Measurements from ENCODE around the gene CLIP2.
"Not testable (repeated sequence)": the region's sequence is repeated elsewhere in the genome, so short reads cannot be mapped to it uniquely, and the experiment has no call there.

Gene CLIP2

DNA sequence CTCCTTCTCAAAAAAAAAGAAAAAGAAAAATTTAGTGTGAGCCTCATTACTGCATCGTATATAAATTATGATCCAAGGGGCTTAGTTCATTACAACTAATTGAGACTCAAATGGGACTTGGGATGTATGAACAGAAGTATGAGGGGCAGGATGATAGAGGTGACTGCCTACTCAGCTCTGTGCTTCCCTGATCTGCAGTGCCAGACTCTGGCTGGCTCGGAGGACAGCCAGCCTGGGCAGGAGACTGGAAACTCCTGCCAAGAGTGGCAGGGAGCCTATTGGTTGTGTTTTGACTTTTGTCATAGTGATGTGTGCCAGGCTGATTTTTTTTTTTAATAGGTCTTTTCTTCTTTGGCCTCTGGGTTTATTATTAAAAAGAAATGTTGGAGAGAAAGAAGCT, 90.7 kb downstream of the CLIP2 start:
- H3K4me1 ChIP-seq (ENCODE audit: control insufficient read depth in 5 of 5, insufficient read depth in 5 of 5, low read length in 5 of 5), result peaks cover 0 to 13% (median 8%) of the 10 kb centered on the region in 5 donors
- H3K27me3 ChIP-seq (ENCODE audit: control insufficient read depth in 5 of 5, insufficient read depth in 4 of 5, low read length in 5 of 5), result no peaks in the 10 kb centered on the region
- peak overlapping the region; percentile 51 for H3K27ac ChIP-seq (ENCODE audit: low read depth, low read length)
- H3K36me3 ChIP-seq (ENCODE audit: control insufficient read depth in 5 of 5, insufficient read depth in 5 of 5, low read length in 5 of 5), result peaks cover 0 to 25% (median 10%) of the 10 kb centered on the region in 5 donors
- no peak overlapping the region for H3K9ac ChIP-seq (ENCODE audit: low read length in 5 of 5)
- no peaks in the 10 kb centered on the region for H3K9me3 ChIP-seq (ENCODE audit: control insufficient read depth in 5 of 5, low read length in 5 of 5)
- H3K4me3 ChIP-seq (ENCODE audit: low read depth in 1 of 5, low read length in 5 of 5), result no peak overlapping the region

DNA sequence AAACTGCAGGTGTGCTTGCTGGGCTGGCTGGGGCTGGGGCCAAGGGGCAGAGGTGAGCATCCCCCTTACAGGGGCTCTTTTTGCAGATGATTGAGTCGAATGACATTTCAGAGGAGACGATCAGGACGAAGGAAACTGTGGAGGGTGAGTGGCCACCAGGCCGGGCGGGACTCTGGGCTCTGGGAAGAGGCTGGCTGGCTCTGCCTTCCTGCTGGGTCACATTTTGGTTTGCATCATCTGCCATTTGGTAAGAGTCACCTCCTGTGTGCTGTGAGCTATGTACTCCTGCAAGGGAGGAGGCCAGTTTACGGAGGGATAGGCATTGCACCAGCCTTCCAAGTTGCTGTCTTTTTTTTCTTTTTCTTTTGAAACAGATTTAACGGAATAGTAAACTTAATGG, 91.5 kb downstream of the CLIP2 start:
- Histone ChIP-seq H3K9me3 (ENCODE audit: control insufficient read depth in 5 of 5, low read length in 5 of 5) (no peaks in the 10 kb centered on the region), H3K36me3 (ENCODE audit: control insufficient read depth in 5 of 5, insufficient read depth in 5 of 5, low read length in 5 of 5) (peaks cover 0 to 24% (median 10%) of the 10 kb centered on the region in 5 donors), H3K9ac (ENCODE audit: low read length in 5 of 5) (no peak overlapping the region), H3K27me3 (ENCODE audit: control insufficient read depth in 5 of 5, insufficient read depth in 4 of 5, low read length in 5 of 5) (no peaks in the 10 kb centered on the region), H3K4me3 (ENCODE audit: low read depth in 1 of 5, low read length in 5 of 5) (no peak overlapping the region), H3K4me1 (ENCODE audit: control insufficient read depth in 5 of 5, insufficient read depth in 5 of 5, low read length in 5 of 5) (peaks cover 0 to 13% (median 8%) of the 10 kb centered on the region in 5 donors), H3K27ac (ENCODE audit: low read depth, low read length) (peak overlapping the region; percentile 51)

DNA sequence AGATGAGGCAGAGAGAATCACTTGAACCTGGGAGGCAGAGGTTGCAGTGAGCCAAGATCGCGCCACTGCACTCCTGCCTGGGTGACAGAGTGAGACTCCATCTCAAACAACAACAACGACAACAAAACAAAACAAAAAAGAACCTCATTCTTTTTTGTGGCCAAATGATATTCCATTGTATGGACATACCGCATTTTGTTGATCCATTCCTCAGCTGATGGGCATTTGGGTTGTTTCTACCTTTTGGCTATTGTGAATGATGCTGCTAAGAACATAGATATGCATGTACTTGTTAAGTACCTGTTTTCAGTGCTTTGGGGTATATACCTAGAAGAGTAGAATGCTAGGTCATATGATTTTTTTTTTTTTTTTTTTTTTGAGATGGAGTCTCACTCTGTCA, 94.9 kb downstream of the CLIP2 start:
- H3K4me1 ChIP-seq (ENCODE audit: control insufficient read depth in 5 of 5, insufficient read depth in 5 of 5, low read length in 5 of 5), result peaks cover 0 to 13% (median 8%) of the 10 kb centered on the region in 5 donors
- not testable (repeated sequence) for H3K27me3 ChIP-seq (ENCODE audit: control insufficient read depth in 5 of 5, insufficient read depth in 4 of 5, low read length in 5 of 5); H3K9me3 ChIP-seq (ENCODE audit: control insufficient read depth in 5 of 5, low read length in 5 of 5); H3K27ac ChIP-seq (ENCODE audit: low read depth, low read length); H3K9ac ChIP-seq (ENCODE audit: low read length in 5 of 5); H3K4me3 ChIP-seq (ENCODE audit: low read depth in 1 of 5, low read length in 5 of 5)
- H3K36me3 ChIP-seq (ENCODE audit: control insufficient read depth in 5 of 5, insufficient read depth in 5 of 5, low read length in 5 of 5), result peaks cover 0 to 23% (median 10%) of the 10 kb centered on the region in 5 donors

DNA sequence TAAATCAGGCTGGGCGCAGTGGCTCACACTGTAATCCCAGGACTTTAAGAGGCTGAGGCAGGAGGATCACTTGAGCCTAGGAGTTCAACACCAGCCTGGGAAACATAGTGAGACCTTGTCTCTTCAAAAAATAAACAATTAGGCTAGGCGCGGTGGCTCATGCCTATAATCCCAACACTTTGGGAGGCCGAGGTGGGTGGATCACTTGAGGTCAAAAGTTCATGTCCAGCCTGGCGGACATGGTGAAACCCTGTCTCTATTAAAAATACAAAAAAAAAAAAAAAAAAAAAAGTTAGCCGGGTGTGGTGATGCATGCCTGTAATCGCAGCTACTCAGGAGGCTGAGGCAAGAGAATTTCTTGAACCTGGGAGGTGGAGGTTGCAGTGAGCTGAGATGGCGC, 95.6 kb downstream of the CLIP2 start:
- H3K4me1 ChIP-seq (ENCODE audit: control insufficient read depth in 5 of 5, insufficient read depth in 5 of 5, low read length in 5 of 5), result peaks cover 0 to 10% (median 8%) of the 10 kb centered on the region in 5 donors
- not testable (repeated sequence) for H3K27ac ChIP-seq (ENCODE audit: low read depth, low read length); H3K9me3 ChIP-seq (ENCODE audit: control insufficient read depth in 5 of 5, low read length in 5 of 5); H3K27me3 ChIP-seq (ENCODE audit: control insufficient read depth in 5 of 5, insufficient read depth in 4 of 5, low read length in 5 of 5); H3K4me3 ChIP-seq (ENCODE audit: low read depth in 1 of 5, low read length in 5 of 5); H3K9ac ChIP-seq (ENCODE audit: low read length in 5 of 5)
- peaks cover 0 to 26% (median 12%) of the 10 kb centered on the region in 5 donors for H3K36me3 ChIP-seq (ENCODE audit: control insufficient read depth in 5 of 5, insufficient read depth in 5 of 5, low read length in 5 of 5)

DNA sequence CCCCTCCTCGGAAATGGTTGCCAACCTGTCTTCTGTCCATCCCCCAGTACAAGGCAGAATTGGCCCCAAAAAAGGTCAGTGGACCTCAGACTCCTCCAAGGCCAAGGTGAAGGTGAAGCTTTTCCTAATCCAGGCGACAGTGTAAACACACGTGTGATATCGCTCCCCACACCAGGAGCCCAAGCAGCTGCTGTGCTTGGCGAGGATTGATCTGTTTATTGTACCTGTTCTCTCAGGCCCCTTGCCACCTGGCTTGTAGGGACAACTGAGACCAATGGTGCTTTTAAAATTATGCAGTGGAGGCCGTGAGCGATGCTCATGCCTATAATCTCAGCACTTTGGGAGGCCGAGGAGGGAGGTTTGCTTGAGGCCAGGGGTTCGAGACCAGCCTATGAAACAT, 98.4 kb downstream of the CLIP2 start:
- Histone ChIP-seq H3K9ac (ENCODE audit: low read length in 5 of 5) (no peak overlapping the region), H3K36me3 (ENCODE audit: control insufficient read depth in 5 of 5, insufficient read depth in 5 of 5, low read length in 5 of 5) (peaks cover 0 to 23% (median 12%) of the 10 kb centered on the region in 5 donors), H3K27ac (ENCODE audit: low read depth, low read length) (no peak overlapping the region), H3K4me1 (ENCODE audit: control insufficient read depth in 5 of 5, insufficient read depth in 5 of 5, low read length in 5 of 5) (no peaks in the 10 kb centered on the region), H3K4me3 (ENCODE audit: low read depth in 1 of 5, low read length in 5 of 5) (no peak overlapping the region), H3K27me3 (ENCODE audit: control insufficient read depth in 5 of 5, insufficient read depth in 4 of 5, low read length in 5 of 5) (no peaks in the 10 kb centered on the region), H3K9me3 (ENCODE audit: control insufficient read depth in 5 of 5, low read length in 5 of 5) (no peaks in the 10 kb centered on the region)

DNA sequence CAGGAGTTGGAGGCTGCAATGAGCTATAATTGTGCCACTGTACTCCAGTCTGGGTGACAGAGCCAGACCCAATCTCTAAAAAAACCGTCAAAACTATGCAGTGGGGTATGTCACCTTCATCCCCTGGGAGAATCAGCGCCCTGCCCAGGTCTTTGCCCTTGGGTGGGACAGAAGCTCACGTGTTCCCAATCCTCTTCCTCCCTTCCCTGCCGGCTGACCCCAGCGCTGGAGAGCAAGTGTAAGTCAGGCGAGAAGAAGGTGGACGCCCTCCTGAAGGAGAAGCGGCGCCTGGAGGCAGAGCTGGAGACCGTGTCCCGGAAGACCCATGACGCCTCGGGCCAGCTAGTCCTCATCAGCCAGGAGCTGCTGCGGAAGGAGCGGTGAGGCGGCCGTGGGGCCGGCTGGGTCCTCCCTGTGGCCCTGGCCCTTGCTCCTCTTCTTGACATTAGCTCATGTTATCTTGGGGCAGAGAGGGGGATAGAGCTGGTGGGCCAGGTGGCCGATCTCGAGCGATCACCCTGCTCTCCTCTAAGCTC, 99.7 kb downstream of the CLIP2 start:
- H3K27me3 ChIP-seq (ENCODE audit: control insufficient read depth in 5 of 5, insufficient read depth in 4 of 5, low read length in 5 of 5), result no peaks in the 10 kb centered on the region
- H3K9ac ChIP-seq (ENCODE audit: low read length in 5 of 5), result no peak overlapping the region
- no peaks in the 10 kb centered on the region for H3K9me3 ChIP-seq (ENCODE audit: control insufficient read depth in 5 of 5, low read length in 5 of 5)
- peaks cover 0 to 23% (median 12%) of the 10 kb centered on the region in 5 donors for H3K36me3 ChIP-seq (ENCODE audit: control insufficient read depth in 5 of 5, insufficient read depth in 5 of 5, low read length in 5 of 5)
- H3K4me1 ChIP-seq (ENCODE audit: control insufficient read depth in 5 of 5, insufficient read depth in 5 of 5, low read length in 5 of 5), result peaks cover 0 to 4% (median 0%) of the 10 kb centered on the region in 5 donors
- H3K27ac ChIP-seq (ENCODE audit: low read depth, low read length), result no peak overlapping the region
- H3K4me3 ChIP-seq (ENCODE audit: low read depth in 1 of 5, low read length in 5 of 5), result no peak overlapping the region

DNA sequence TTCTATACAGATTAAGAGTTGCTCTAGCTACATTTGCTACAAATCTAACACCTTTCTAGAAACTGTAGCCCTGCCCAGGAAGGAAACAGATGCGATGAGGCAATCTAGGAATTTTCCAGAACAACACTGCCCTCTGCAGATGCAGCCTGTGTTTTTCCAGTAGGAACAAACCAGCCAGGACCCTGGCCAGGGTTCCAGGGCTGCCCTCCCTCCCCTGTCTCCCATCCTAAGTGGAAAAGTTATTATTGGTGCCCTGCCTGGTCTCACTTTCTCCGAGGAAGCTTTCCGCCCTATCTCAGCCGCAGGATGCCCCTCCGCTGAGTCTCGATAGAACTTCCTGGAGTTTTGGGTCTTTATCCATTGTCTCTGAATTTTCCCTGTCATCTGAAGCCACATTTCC, 104.5 kb downstream of the CLIP2 start:
- H3K27ac ChIP-seq (ENCODE audit: low read depth, low read length); H3K9me3 ChIP-seq (ENCODE audit: control insufficient read depth in 5 of 5, low read length in 5 of 5); H3K4me3 ChIP-seq (ENCODE audit: low read depth in 1 of 5, low read length in 5 of 5); H3K4me1 ChIP-seq (ENCODE audit: control insufficient read depth in 5 of 5, insufficient read depth in 5 of 5, low read length in 5 of 5); H3K9ac ChIP-seq (ENCODE audit: low read length in 5 of 5); H3K27me3 ChIP-seq (ENCODE audit: control insufficient read depth in 5 of 5, insufficient read depth in 4 of 5, low read length in 5 of 5): not testable (repeated sequence)
- H3K36me3 ChIP-seq (ENCODE audit: control insufficient read depth in 5 of 5, insufficient read depth in 5 of 5, low read length in 5 of 5), result peaks cover 0 to 28% (median 21%) of the 10 kb centered on the region in 5 donors

DNA sequence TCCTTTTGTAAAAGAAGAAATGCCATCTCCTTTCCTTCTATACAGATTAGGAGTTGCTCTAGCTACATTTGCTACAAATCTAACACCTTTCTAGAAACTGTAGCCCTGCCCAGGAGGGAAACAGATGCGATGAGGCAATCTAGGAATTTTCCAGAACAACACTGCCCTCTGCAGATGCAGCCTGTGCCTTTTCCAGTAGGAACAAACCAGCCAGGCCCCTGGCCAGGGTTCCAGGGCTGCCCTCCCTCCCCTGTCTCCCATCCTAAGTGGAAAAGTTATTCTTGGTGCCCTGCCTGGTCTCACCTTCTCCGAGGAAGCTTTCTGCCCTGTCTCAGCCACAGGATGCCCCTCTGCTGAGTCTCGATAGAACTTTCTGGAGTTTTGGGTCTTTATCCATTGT, 105.4 kb downstream of the CLIP2 start:
- H3K4me1 ChIP-seq (ENCODE audit: control insufficient read depth in 5 of 5, insufficient read depth in 5 of 5, low read length in 5 of 5); H3K9ac ChIP-seq (ENCODE audit: low read length in 5 of 5); H3K4me3 ChIP-seq (ENCODE audit: low read depth in 1 of 5, low read length in 5 of 5); H3K27ac ChIP-seq (ENCODE audit: low read depth, low read length); H3K27me3 ChIP-seq (ENCODE audit: control insufficient read depth in 5 of 5, insufficient read depth in 4 of 5, low read length in 5 of 5); H3K9me3 ChIP-seq (ENCODE audit: control insufficient read depth in 5 of 5, low read length in 5 of 5): not testable (repeated sequence)
- peaks cover 0 to 27% (median 16%) of the 10 kb centered on the region in 5 donors for H3K36me3 ChIP-seq (ENCODE audit: control insufficient read depth in 5 of 5, insufficient read depth in 5 of 5, low read length in 5 of 5)

DNA sequence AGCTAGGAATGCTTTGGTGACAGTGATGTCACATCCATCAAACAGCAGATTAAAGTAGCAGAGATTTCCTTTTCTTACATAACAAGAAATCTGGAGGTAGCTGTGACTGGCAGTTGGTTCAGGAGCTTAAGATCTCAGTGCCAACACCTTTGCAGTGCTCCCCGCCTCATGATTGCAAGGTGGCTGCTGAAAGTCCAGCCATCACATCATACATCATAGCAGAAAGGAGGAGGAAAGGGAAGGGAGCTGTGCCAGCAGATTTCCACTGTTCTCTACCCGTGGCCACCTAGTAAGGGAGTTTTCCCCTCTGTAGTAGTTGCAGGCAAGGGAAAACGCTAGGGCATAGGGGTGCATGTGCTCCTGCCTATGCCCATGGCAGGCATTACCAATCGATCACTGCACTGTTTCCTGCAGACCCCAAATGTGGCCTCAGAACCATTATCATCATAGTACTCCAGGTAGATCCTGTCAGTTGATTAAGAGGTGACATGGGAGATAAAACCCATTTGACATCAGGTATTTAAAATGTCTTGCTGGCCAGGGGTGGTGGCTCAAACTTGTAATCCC, 106.6 kb downstream of the CLIP2 start:
- Histone ChIP-seq H3K4me3 (ENCODE audit: low read depth in 1 of 5, low read length in 5 of 5) (no peak overlapping the region), H3K27ac (ENCODE audit: low read depth, low read length) (no peak overlapping the region), H3K36me3 (ENCODE audit: control insufficient read depth in 5 of 5, insufficient read depth in 5 of 5, low read length in 5 of 5) (peaks cover 0 to 35% (median 23%) of the 10 kb centered on the region in 5 donors)

DNA sequence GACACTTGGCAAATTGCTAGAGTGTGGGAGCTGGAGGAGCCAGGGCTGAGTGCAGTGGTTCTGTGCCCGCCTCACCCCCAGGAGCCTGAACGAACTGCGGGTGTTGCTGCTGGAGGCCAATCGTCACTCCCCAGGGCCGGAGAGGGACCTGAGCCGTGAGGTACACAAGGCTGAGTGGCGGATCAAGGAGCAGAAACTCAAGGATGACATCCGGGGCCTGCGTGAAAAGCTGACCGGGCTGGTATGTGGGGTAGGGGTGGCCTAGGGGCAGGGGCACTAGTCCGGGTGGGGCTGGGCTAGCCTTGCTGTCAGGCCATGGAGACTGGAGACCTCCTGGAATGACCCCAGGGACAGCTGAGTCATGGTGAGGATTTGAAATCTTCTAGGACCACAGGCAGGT, 107.8 kb downstream of the CLIP2 start:
- Histone ChIP-seq H3K27ac (ENCODE audit: low read depth, low read length) (no peak overlapping the region), H3K4me1 (ENCODE audit: control insufficient read depth in 5 of 5, insufficient read depth in 5 of 5, low read length in 5 of 5) (peaks cover 0 to 4% (median 0%) of the 10 kb centered on the region in 5 donors), H3K4me3 (ENCODE audit: low read depth in 1 of 5, low read length in 5 of 5) (no peak overlapping the region), H3K36me3 (ENCODE audit: control insufficient read depth in 5 of 5, insufficient read depth in 5 of 5, low read length in 5 of 5) (peaks cover 0 to 37% (median 26%) of the 10 kb centered on the region in 5 donors), H3K27me3 (ENCODE audit: control insufficient read depth in 5 of 5, insufficient read depth in 4 of 5, low read length in 5 of 5) (no peaks in the 10 kb centered on the region), H3K9ac (ENCODE audit: low read length in 5 of 5) (no peak overlapping the region), H3K9me3 (ENCODE audit: control insufficient read depth in 5 of 5, low read length in 5 of 5) (peaks cover 0 to 4% (median 2%) of the 10 kb centered on the region in 5 donors)

More for the DNA sequence above, 106.6 kb downstream of the CLIP2 start:
- no peaks in the 10 kb centered on the region for H3K27me3 ChIP-seq (ENCODE audit: control insufficient read depth in 5 of 5, insufficient read depth in 4 of 5, low read length in 5 of 5)
- H3K9me3 ChIP-seq (ENCODE audit: control insufficient read depth in 5 of 5, low read length in 5 of 5), result peaks cover 0 to 4% (median 2%) of the 10 kb centered on the region in 5 donors
- peaks cover 0 to 4% (median 0%) of the 10 kb centered on the region in 5 donors for H3K4me1 ChIP-seq (ENCODE audit: control insufficient read depth in 5 of 5, insufficient read depth in 5 of 5, low read length in 5 of 5)
- no peak overlapping the region for H3K9ac ChIP-seq (ENCODE audit: low read length in 5 of 5)
